Liver (tissue), 9 donors: ENCODE data around the gene CDH23. TPM values are rescaled to one million over a fixed set of nuclear protein-coding genes. Genes with fewer than 3 reads are reported as not detected.
A peak's percentile ranks its signal among the peaks of the same experiment; 100 is the strongest.

ENCODE experiments used
- DNase-seq: peaks from one replicate; pipeline ENCODE4 v3.0.0-alpha.2; 2017; ENCODE audit warnings: low spot score
- H3K27ac ChIP-seq, 2 donors: one replicate each; pipeline ENCODE4 v1.7.0; 2013; ENCODE audit warnings: inconsistent platforms in 2 of 2, low read length in 2 of 2, control low read depth in 1 of 2, low read depth in 1 of 2, mild to moderate bottlenecking in 1 of 2
- H3K27me3 ChIP-seq, 4 donors: one replicate each; pipeline versions ENCODE4 v1.6.1 to v1.7.0; 2013; ENCODE audit warnings: low read length in 3 of 4, inconsistent platforms in 1 of 4, mild to moderate bottlenecking in 1 of 4, moderate library complexity in 1 of 4; ENCODE audit not compliant: control insufficient read depth in 4 of 4, insufficient read depth in 4 of 4
- H3K36me3 ChIP-seq, 4 donors: one replicate each; pipeline versions ENCODE4 v1.6.1 to v1.7.0; 2013; ENCODE audit warnings: low read length in 3 of 4, mild to moderate bottlenecking in 3 of 4, low read depth in 1 of 4, moderate library complexity in 1 of 4; ENCODE audit not compliant: control insufficient read depth in 4 of 4, insufficient read depth in 3 of 4
- H3K4me1 ChIP-seq, 4 donors: one replicate each; pipeline versions ENCODE4 v1.6.1 to v1.7.0; 2013; ENCODE audit warnings: low read length in 3 of 4, mild to moderate bottlenecking in 3 of 4, moderate library complexity in 1 of 4; ENCODE audit not compliant: control insufficient read depth in 4 of 4, insufficient read depth in 4 of 4
- H3K4me3 ChIP-seq, 3 donors: one replicate each; pipeline versions ENCODE4 v1.6.1 to v1.7.0; 2013; ENCODE audit warnings: low read length in 3 of 3, control low read depth in 1 of 3, low read depth in 1 of 3, mild to moderate bottlenecking in 1 of 3
- H3K9ac ChIP-seq, 2 donors: one replicate each; pipeline ENCODE4 v1.7.0; 2013; ENCODE audit warnings: low read length in 2 of 2, mild to moderate bottlenecking in 2 of 2, moderate library complexity in 2 of 2, control low read depth in 1 of 2, low read depth in 1 of 2
- H3K9me3 ChIP-seq, 4 donors: one replicate each; pipeline versions ENCODE4 v1.6.1 to v1.7.0; 2013; ENCODE audit warnings: low read length in 3 of 4; ENCODE audit not compliant: control insufficient read depth in 4 of 4
- EGR1 ChIP-seq, 2 donors: IDR thresholded peaks; 2 replicates each; pipeline ENCODE4 v1.6.1; 2016 to 2018; ENCODE audit warnings: antibody characterized with exemption in 2 of 2, low read depth in 2 of 2
- FOXA1 ChIP-seq: IDR thresholded peaks from 2 replicates; pipeline ENCODE4 v1.6.1; 2016; ENCODE audit warnings: antibody characterized with exemption
- FOXA2 ChIP-seq: IDR thresholded peaks from 2 replicates; pipeline ENCODE4 v1.6.1; 2016; ENCODE audit warnings: antibody characterized with exemption
- GABPA ChIP-seq, 2 donors: IDR thresholded peaks in 1 of 2; conservative IDR thresholded peaks in 1 of 2; 2 replicates each; pipeline ENCODE4 v1.6.1; 2016; ENCODE audit warnings: antibody characterized with exemption in 2 of 2, mild to moderate bottlenecking in 1 of 2, moderate library complexity in 1 of 2
- HNF4A ChIP-seq, 2 donors: conservative IDR thresholded peaks; 2 replicates each; pipeline ENCODE4 v1.6.1; 2016; ENCODE audit warnings: antibody characterized with exemption in 2 of 2, mild to moderate bottlenecking in 2 of 2
- JUND ChIP-seq, 2 donors: IDR thresholded peaks; 2 replicates each; pipeline ENCODE4 v1.6.1; 2016; ENCODE audit warnings: antibody characterized with exemption in 2 of 2
- NR2F2 ChIP-seq: IDR thresholded peaks from 2 replicates; pipeline ENCODE4 v1.6.1; 2016; ENCODE audit warnings: antibody characterized with exemption
- RXRA ChIP-seq, 2 donors: IDR thresholded peaks; 2 replicates each; pipeline ENCODE4 v1.6.1; 2017 to 2018; ENCODE audit warnings: antibody characterized with exemption in 2 of 2, mild to moderate bottlenecking in 1 of 2
- SP1 ChIP-seq: IDR thresholded peaks from 2 replicates; pipeline ENCODE4 v1.6.1; 2018; ENCODE audit warnings: antibody characterized with exemption, mild to moderate bottlenecking
- TAF1 ChIP-seq: conservative IDR thresholded peaks from 2 replicates; pipeline ENCODE4 v1.6.1; 2016; ENCODE audit warnings: antibody characterized with exemption, mild to moderate bottlenecking
- WGBS: extraction: QIAGEN DNeasy Blood & Tissue Kit; methylation state at CpG from one replicate; pipeline ENCODE4 v1.1.7; 2013; 5-methylcytosine and 5-hydroxymethylcytosine counted together
- polyA plus RNA-seq, 2 donors: library from polyadenylated mRNA; stranded (reverse) in 1 of 2; unstranded in 1 of 2; fragments of 200-250 nt in 1 of 2; fragments of >200 nt in 1 of 2; fragmentation: Nextera tagmentation in 1 of 2; extraction: Ambion mirVana in 1 of 2; gene quantifications; one replicate each; pipeline versions ENCODE4 v1.2.1 to v1.2.3, GENCODE V29; 2013 to 2015
- total RNA-seq, 2 donors: library from RNA; depleted of rRNA; stranded (reverse); fragments of >200 nt; gene quantifications; one replicate each; pipeline ENCODE4 v1.2.3, GENCODE V29; 2014
- TF ChIP-seq, protein P1 (sequence below): IDR thresholded peaks from 2 replicates; pipeline ENCODE4 v1.6.1; 2016; ENCODE audit warnings: antibody characterized with exemption, mild to moderate bottlenecking
- TF ChIP-seq, protein P2 (sequence below): IDR thresholded peaks from 2 replicates; pipeline ENCODE4 v1.6.1; 2016; ENCODE audit warnings: antibody characterized with exemption
- TF ChIP-seq, protein P3 (sequence below): IDR thresholded peaks from 2 replicates; pipeline ENCODE4 v1.6.1; 2016; ENCODE audit warnings: antibody characterized with exemption
- donor health status: healthy.
- donor health status: healthy.
- donor health status: healthy.
- donor health status: healthy.
- donor health status: healthy.

CDH23 gene
- total and polyA plus RNA-seq, 4 donors = 1.5 to 4.7 (median 3.4) TPM

DNA sequence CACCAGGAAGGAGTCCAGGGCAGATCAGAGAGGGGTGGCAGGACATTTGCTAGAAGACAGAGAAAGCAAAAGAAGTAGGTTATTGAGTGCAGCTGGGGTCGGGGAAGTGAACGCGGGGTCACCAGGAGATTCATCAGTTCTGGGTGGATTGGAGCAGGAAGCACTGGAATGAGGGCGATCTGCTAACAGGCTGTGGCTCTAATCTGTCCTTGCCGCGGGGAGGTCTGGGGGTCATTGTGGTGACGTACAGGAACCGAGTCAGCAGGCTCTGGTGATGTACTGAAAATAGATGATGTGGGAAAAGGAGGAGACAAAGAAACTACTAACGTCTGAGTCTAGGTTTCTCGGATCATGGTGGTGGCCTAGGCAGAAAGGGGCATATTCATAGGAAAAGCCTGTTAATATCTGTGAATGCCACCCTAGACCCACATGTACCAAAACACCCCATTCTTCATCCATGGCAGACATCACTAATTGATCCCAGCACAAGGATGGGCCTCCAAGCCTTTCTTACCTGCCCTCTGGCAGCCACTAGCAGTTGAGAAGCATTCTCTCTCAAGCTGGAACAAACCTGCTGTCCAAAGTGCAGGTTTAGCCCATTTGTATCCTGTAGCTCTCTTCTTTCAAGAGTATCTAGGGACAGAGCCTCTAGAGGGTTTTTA lies 188.3 kb downstream of the CDH23 start:
- no peaks in the 10 kb centered on the region for H3K9me3 ChIP-seq
- TF ChIP-seq RXRA (IDR thresholded peaks at IDR 0.05) (peak in 1 of 2 donors; percentile 58), GABPA (IDR thresholded peaks at IDR 0.05 in 1 of 2, conservative IDR thresholded peaks at IDR 0.05 in 1 of 2) (no peak), NR2F2 (peak; percentile 86), HNF4A (conservative IDR thresholded peaks at IDR 0.05) (peak; percentile 35 to 62), FOXA1 (no peak)
- TF ChIP-seq, protein P1, sequence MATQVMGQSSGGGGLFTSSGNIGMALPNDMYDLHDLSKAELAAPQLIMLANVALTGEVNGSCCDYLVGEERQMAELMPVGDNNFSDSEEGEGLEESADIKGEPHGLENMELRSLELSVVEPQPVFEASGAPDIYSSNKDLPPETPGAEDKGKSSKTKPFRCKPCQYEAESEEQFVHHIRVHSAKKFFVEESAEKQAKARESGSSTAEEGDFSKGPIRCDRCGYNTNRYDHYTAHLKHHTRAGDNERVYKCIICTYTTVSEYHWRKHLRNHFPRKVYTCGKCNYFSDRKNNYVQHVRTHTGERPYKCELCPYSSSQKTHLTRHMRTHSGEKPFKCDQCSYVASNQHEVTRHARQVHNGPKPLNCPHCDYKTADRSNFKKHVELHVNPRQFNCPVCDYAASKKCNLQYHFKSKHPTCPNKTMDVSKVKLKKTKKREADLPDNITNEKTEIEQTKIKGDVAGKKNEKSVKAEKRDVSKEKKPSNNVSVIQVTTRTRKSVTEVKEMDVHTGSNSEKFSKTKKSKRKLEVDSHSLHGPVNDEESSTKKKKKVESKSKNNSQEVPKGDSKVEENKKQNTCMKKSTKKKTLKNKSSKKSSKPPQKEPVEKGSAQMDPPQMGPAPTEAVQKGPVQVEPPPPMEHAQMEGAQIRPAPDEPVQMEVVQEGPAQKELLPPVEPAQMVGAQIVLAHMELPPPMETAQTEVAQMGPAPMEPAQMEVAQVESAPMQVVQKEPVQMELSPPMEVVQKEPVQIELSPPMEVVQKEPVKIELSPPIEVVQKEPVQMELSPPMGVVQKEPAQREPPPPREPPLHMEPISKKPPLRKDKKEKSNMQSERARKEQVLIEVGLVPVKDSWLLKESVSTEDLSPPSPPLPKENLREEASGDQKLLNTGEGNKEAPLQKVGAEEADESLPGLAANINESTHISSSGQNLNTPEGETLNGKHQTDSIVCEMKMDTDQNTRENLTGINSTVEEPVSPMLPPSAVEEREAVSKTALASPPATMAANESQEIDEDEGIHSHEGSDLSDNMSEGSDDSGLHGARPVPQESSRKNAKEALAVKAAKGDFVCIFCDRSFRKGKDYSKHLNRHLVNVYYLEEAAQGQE = peak; percentile 47
- TF ChIP-seq, protein P2, sequence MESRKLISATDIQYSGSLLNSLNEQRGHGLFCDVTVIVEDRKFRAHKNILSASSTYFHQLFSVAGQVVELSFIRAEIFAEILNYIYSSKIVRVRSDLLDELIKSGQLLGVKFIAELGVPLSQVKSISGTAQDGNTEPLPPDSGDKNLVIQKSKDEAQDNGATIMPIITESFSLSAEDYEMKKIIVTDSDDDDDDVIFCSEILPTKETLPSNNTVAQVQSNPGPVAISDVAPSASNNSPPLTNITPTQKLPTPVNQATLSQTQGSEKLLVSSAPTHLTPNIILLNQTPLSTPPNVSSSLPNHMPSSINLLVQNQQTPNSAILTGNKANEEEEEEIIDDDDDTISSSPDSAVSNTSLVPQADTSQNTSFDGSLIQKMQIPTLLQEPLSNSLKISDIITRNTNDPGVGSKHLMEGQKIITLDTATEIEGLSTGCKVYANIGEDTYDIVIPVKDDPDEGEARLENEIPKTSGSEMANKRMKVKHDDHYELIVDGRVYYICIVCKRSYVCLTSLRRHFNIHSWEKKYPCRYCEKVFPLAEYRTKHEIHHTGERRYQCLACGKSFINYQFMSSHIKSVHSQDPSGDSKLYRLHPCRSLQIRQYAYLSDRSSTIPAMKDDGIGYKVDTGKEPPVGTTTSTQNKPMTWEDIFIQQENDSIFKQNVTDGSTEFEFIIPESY = no peak
- no peak overlapping the region for H3K9ac ChIP-seq
- 73% methylated on average over 10 of the region's 10 CpGs for WGBS
- no peaks in the 10 kb centered on the region for H3K27me3 ChIP-seq
- H3K4me1 ChIP-seq = peaks cover 6 to 31% (median 19%) of the 10 kb centered on the region in 4 donors
- H3K27ac ChIP-seq = peak overlapping the region in 1 of 2 donors; percentile 31
- no peaks in the 10 kb centered on the region for H3K36me3 ChIP-seq
- H3K4me3 ChIP-seq = no peak overlapping the region
- DNase-seq = no peak

- DNase-seq = no peak
Observed at GRCh38 chr10:71585564-71586290, 189.0 kb downstream of the CDH23 start.

More at GRCh38 chr10:71585564-71586290, 189.0 kb downstream of the CDH23 start:
- TF ChIP-seq SP1 (no peak), FOXA2 (no peak), JUND (IDR thresholded peaks at IDR 0.05) (no peak), RXRA (IDR thresholded peaks at IDR 0.05) (no peak), TAF1 (no peak), EGR1 (IDR thresholded peaks at IDR 0.05; ENCODE audit: low read depth in 2 of 2) (no peak)
- TF ChIP-seq, protein P1 = no peak
- TF ChIP-seq, protein P2 = no peak
- TF ChIP-seq, protein P3, sequence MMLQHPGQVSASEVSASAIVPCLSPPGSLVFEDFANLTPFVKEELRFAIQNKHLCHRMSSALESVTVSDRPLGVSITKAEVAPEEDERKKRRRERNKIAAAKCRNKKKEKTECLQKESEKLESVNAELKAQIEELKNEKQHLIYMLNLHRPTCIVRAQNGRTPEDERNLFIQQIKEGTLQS = no peak
- no peaks in the 10 kb centered on the region for H3K9me3 ChIP-seq
- H3K4me3 ChIP-seq = no peak overlapping the region
- 74% methylated on average over 10 of the region's 10 CpGs for WGBS
- no peaks in the 10 kb centered on the region for H3K36me3 ChIP-seq
- H3K9ac ChIP-seq = no peak overlapping the region
- H3K4me1 ChIP-seq = peaks cover 10 to 35% (median 21%) of the 10 kb centered on the region in 4 donors
- no peaks in the 10 kb centered on the region for H3K27me3 ChIP-seq
- no peak overlapping the region for H3K27ac ChIP-seq
